Neuron (in vitro differentiated cells): ENCODE results near the gene MICAL3.
A peak's percentile ranks its signal among the peaks of the same experiment; 100 is the strongest.

ENCODE experiments used
- H2AFZ ChIP-seq: one replicate; pipeline ENCODE4 v1.6.1; 2013; ENCODE audit warnings: low read depth, mild to moderate bottlenecking, inconsistent platforms, low read length, moderate library complexity
- H3K27me3 ChIP-seq: one replicate; pipeline ENCODE4 v1.6.1; 2013; ENCODE audit warnings: low read length; ENCODE audit not compliant: insufficient read depth
- H3K36me3 ChIP-seq: one replicate; pipeline ENCODE4 v1.6.1; 2013; ENCODE audit warnings: low read length; ENCODE audit not compliant: insufficient read depth
- H3K4me1 ChIP-seq: one replicate; pipeline ENCODE4 v1.6.1; 2013; ENCODE audit warnings: low read length; ENCODE audit not compliant: insufficient read depth
- H3K4me3 ChIP-seq: 2 replicates; pipeline ENCODE4 v1.5.1; 2013; ENCODE audit warnings: mild to moderate bottlenecking, low read length, moderate library complexity
- H3K9me3 ChIP-seq: one replicate; pipeline ENCODE4 v1.6.1; 2013; ENCODE audit warnings: low read length

Gene MICAL3

GRCh38 chr22:17780116-17780740 is 244.1 kb downstream of the MICAL3 start:
- no peak overlapping the region for H2AFZ ChIP-seq
- no peaks in the 10 kb centered on the region for H3K27me3 ChIP-seq
- no peaks in the 10 kb centered on the region for H3K9me3 ChIP-seq
- no peak overlapping the region for H3K4me3 ChIP-seq
- H3K4me1 ChIP-seq, result peaks cover 5% of the 10 kb centered on the region
- no peaks in the 10 kb centered on the region for H3K36me3 ChIP-seq

GRCh38 chr22:17779286-17780115 is 244.9 kb downstream of the MICAL3 start:
- no peaks in the 10 kb centered on the region for H3K9me3 ChIP-seq
- no peaks in the 10 kb centered on the region for H3K27me3 ChIP-seq
- peaks cover 12% of the 10 kb centered on the region for H3K4me1 ChIP-seq
- H3K36me3 ChIP-seq, result no peaks in the 10 kb centered on the region
- H2AFZ ChIP-seq, result no peak overlapping the region
- no peak overlapping the region for H3K4me3 ChIP-seq

- H3K4me3 ChIP-seq, result no peak overlapping the region
- H2AFZ ChIP-seq, result no peak overlapping the region
- H3K27me3 ChIP-seq, result no peaks in the 10 kb centered on the region
- H3K36me3 ChIP-seq, result no peaks in the 10 kb centered on the region
- peaks cover 15% of the 10 kb centered on the region for H3K4me1 ChIP-seq
- no peaks in the 10 kb centered on the region for H3K9me3 ChIP-seq
Observed at GRCh38 chr22:17778412-17778976, 245.9 kb downstream of the MICAL3 start.

- Histone ChIP-seq H2AFZ (no peak overlapping the region), H3K4me1 (peaks cover 22% of the 10 kb centered on the region), H3K4me3 (no peak overlapping the region), H3K27me3 (no peaks in the 10 kb centered on the region), H3K36me3 (no peaks in the 10 kb centered on the region), H3K9me3 (no peaks in the 10 kb centered on the region)
Observed at GRCh38 chr22:17777717-17778044, 246.7 kb downstream of the MICAL3 start.

- Histone ChIP-seq H3K36me3 (no peaks in the 10 kb centered on the region), H2AFZ (no peak overlapping the region), H3K4me3 (no peak overlapping the region), H3K9me3 (no peaks in the 10 kb centered on the region), H3K27me3 (no peaks in the 10 kb centered on the region), H3K4me1 (peaks cover 24% of the 10 kb centered on the region)
Observed at GRCh38 chr22:17777005-17777716, 247.2 kb downstream of the MICAL3 start.

GRCh38 chr22:17775781-17776465 is 248.4 kb downstream of the MICAL3 start:
- no peaks in the 10 kb centered on the region for H3K27me3 ChIP-seq
- H3K9me3 ChIP-seq, result no peaks in the 10 kb centered on the region
- no peak overlapping the region for H3K4me3 ChIP-seq
- peaks cover 24% of the 10 kb centered on the region for H3K4me1 ChIP-seq
- H3K36me3 ChIP-seq, result no peaks in the 10 kb centered on the region
- H2AFZ ChIP-seq, result no peak overlapping the region

GRCh38 chr22:17774926-17775685 is 249.3 kb downstream of the MICAL3 start:
- H3K4me1 ChIP-seq, result peaks cover 24% of the 10 kb centered on the region
- H2AFZ ChIP-seq, result peak overlapping the region; percentile 52
- H3K9me3 ChIP-seq, result no peaks in the 10 kb centered on the region
- H3K36me3 ChIP-seq, result no peaks in the 10 kb centered on the region
- H3K27me3 ChIP-seq, result no peaks in the 10 kb centered on the region
- peak overlapping the region; percentile 61 for H3K4me3 ChIP-seq

- peak within 1 kb of the TSS; percentile 82 for H2AFZ ChIP-seq
- H3K9me3 ChIP-seq, result no peaks in the 10 kb centered on the region
- no peaks in the 10 kb centered on the region for H3K27me3 ChIP-seq
- H3K36me3 ChIP-seq, result no peaks in the 10 kb centered on the region
- peak within 1 kb of the TSS; percentile 61 for H3K4me3 ChIP-seq
- peaks cover 24% of the 10 kb centered on the region for H3K4me1 ChIP-seq
Observed at GRCh38 chr22:17774206-17774925, 250.0 kb downstream of the MICAL3 start, which contains the start of gene BID. Gene BID (minus strand): TSS chr22:17774469. CDS start chr22:17750116, 24,353 bp downstream.

- peak overlapping the region; percentile 82 for H2AFZ ChIP-seq
- H3K4me1 ChIP-seq, result peaks cover 24% of the 10 kb centered on the region
- no peaks in the 10 kb centered on the region for H3K36me3 ChIP-seq
- H3K4me3 ChIP-seq, result peak overlapping the region; percentile 61
- H3K27me3 ChIP-seq, result no peaks in the 10 kb centered on the region
- H3K9me3 ChIP-seq, result no peaks in the 10 kb centered on the region
Observed at GRCh38 chr22:17773606-17774205, 250.7 kb downstream of the MICAL3 start.

- Histone ChIP-seq H3K27me3 (no peaks in the 10 kb centered on the region), H3K9me3 (no peaks in the 10 kb centered on the region), H3K4me1 (peaks cover 24% of the 10 kb centered on the region), H2AFZ (peak overlapping the region; percentile 82), H3K36me3 (no peaks in the 10 kb centered on the region), H3K4me3 (peak overlapping the region; percentile 61)
Observed at GRCh38 chr22:17772958-17773605, 251.3 kb downstream of the MICAL3 start.
